OCI-LY7 (cell line): ENCODE measurements around the gene UFD1. TPM values are rescaled to one million over a fixed set of nuclear protein-coding genes. Genes with fewer than 3 reads are reported as not detected.

ENCODE experiments used
- BruUV-seq: library from RNA; stranded (reverse); fragments of 400-500 nt; replicated peaks from 2 replicates; lab custom pipeline; 2021; lab: Mats Ljungman, UMichigan
- CTCF ChIA-PET: fragments of 300-600 bp; sonication (Branson Sonifier 250); formaldehyde crosslinking; loops from one replicate; lab custom pipeline; 2022; ENCODE audit warnings: antibody characterized with exemption; ENCODE audit not compliant: unreplicated experiment; lab: Charles Lee
- POLR2A ChIA-PET: fragments of 300-600 bp; sonication (Branson Sonifier 250); formaldehyde crosslinking; loops from one replicate; lab custom pipeline; 2022; ENCODE audit warnings: antibody characterized with exemption; lab: Charles Lee
- DNase-seq: peaks from one replicate; pipeline ENCODE4 v3.0.0-alpha.2; 2015; ENCODE audit warnings: low spot score
- H2AFZ ChIP-seq: fragments of 200-600 bp; sonication (generic), shearing (Covaris generic); 2 replicates; pipeline ENCODE4 v1.6.1; 2014; ENCODE audit warnings: mild to moderate bottlenecking, antibody characterized with exemption, low read length, moderate library complexity
- H3K27ac ChIP-seq: fragments of 200-600 bp; sonication (generic); 2 replicates; pipeline ENCODE4 v1.5.1; 2014; ENCODE audit warnings: mixed run types, low read depth, mild to moderate bottlenecking, moderate library complexity, low read length, inconsistent platforms; ENCODE audit not compliant: poor library complexity, severe bottlenecking
- H3K36me3 ChIP-seq: fragments of 200-600 bp; sonication (generic); 2 replicates; pipeline ENCODE4 v1.6.1; 2014; ENCODE audit warnings: mild to moderate bottlenecking, antibody characterized with exemption, low read length, moderate library complexity, mixed read lengths; ENCODE audit not compliant: insufficient read depth
- H3K4me1 ChIP-seq: fragments of 200-600 bp; sonication (generic); 2 replicates; pipeline ENCODE4 v1.5.1; 2014; ENCODE audit warnings: mild to moderate bottlenecking, low read length; ENCODE audit not compliant: insufficient read depth, poor library complexity, severe bottlenecking
- H3K4me2 ChIP-seq: fragments of 200-600 bp; sonication (generic); 2 replicates; pipeline ENCODE4 v1.6.1; 2014; ENCODE audit warnings: mild to moderate bottlenecking, low read length
- H3K4me3 ChIP-seq: fragments of 200-600 bp; sonication (generic); 2 replicates; pipeline ENCODE4 v1.5.1; 2014; ENCODE audit warnings: mild to moderate bottlenecking, low read depth, low read length; ENCODE audit not compliant: poor library complexity, severe bottlenecking
- H3K79me2 ChIP-seq: fragments of 200-600 bp; sonication (generic); 2 replicates; pipeline ENCODE4 v1.6.1; 2016; ENCODE audit warnings: low read depth, mild to moderate bottlenecking, low read length, moderate library complexity, mixed read lengths; ENCODE audit not compliant: insufficient read depth
- H3K9me2 ChIP-seq: fragments of 200-600 bp; sonication (generic); 2 replicates; pipeline ENCODE4 v1.6.1; 2016; ENCODE audit warnings: mild to moderate bottlenecking, low read length, mixed read lengths; ENCODE audit not compliant: insufficient read depth
- H3K9me3 ChIP-seq: fragments of 200-600 bp; sonication (generic); 2 replicates; pipeline ENCODE4 v1.6.1; 2014; ENCODE audit warnings: mild to moderate bottlenecking, mixed run types, low read length, mixed read lengths
- H4K20me1 ChIP-seq: fragments of 200-600 bp; sonication (generic); 2 replicates; pipeline ENCODE4 v1.6.1; 2014; ENCODE audit warnings: mild to moderate bottlenecking, antibody characterized with exemption, low read length, moderate library complexity, mixed read lengths; ENCODE audit not compliant: insufficient read depth
- CTCF ChIP-seq: fragments of 200-600 bp; sonication (generic); conservative IDR thresholded peaks from 2 replicates; pipeline ENCODE4 v1.5.1; 2014; ENCODE audit warnings: mild to moderate bottlenecking, antibody characterized with exemption, low read length, moderate library complexity, mixed read lengths
- EZH2phosphoT487 ChIP-seq: fragments of 200-600 bp; sonication (generic); IDR thresholded peaks from 2 replicates; pipeline ENCODE4 v1.6.1; 2018; ENCODE audit warnings: low read depth, borderline replicate concordance, mild to moderate bottlenecking, mixed run types, antibody characterized with exemption, low read length, moderate library complexity, mixed read lengths
- intact Hi-C: fragments of 100-400 bp; cut with micrococcal nuclease; formaldehyde crosslinking; loops from one replicate; pipeline ENCODE4 v1.10.0; 2022; ENCODE audit not compliant: unreplicated experiment
- total RNA-seq, 2 experiments: library from RNA; depleted of rRNA in 1 of 2; stranded (reverse); fragments of >200 nt in 1 of 2; shearing (Covaris generic) in 1 of 2; gene quantifications; 2 replicates each; pipeline ENCODE4 v1.2.3, GENCODE V29; 2014 to 2022

UFD1 gene
- total RNA-seq, 2 experiments from 2014 or later, result 60.1 to 70.8 TPM

DNA sequence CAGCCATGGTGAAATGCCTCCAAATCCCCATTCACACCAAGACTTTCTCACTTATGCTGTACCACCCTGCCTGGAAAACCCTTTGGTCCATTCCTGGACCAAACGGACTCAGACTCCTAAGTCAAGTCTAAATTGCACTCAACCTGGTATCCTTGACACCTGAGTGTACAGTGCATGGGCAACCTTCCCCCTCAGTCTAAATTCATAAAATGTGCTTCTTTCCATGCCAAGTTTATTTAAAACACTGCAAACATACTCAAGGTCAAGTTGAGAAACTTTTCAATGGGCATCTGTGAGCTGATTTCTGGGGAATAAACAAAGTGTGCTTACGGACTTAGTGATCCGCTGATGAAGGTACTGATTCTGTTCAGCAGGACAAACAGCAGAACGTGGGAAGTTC, 73.9 kb downstream of the UFD1 start:
- H3K4me3 ChIP-seq, result no peak overlapping the region
- intact Hi-C loops, result no loop called here
- H4K20me1 ChIP-seq, result no peaks in the 10 kb centered on the region
- POLR2A ChIA-PET, result no interaction called here
- H3K9me2 ChIP-seq, result no peaks in the 10 kb centered on the region
- H2AFZ ChIP-seq, result no peak overlapping the region
- H3K36me3 ChIP-seq, result peaks cover 91% of the 10 kb centered on the region
- H3K9me3 ChIP-seq, result no peaks in the 10 kb centered on the region
- peaks cover 1% of the 10 kb centered on the region; the same call in 1 of the 2 replicates for H3K79me2 ChIP-seq
- peaks cover 8% of the 10 kb centered on the region for H3K4me1 ChIP-seq
- H3K27ac ChIP-seq, result no peak overlapping the region
- CTCF ChIA-PET, result interaction anchor here (0.5 to 1.0 kb wide), 2 partner anchors 10 to 14 kb away, joined by 3 read pairs; no protein-coding TSS in a partner anchor
- TF ChIP-seq CTCF, result no peak
- no peak overlapping the region for H3K4me2 ChIP-seq
- BruUV-seq, result no TSS peak
- DNase-seq, result no peak

GRCh38 chr22:19404676-19405075, 74.3 kb downstream of the UFD1 start:
- Histone ChIP-seq H3K4me2 (no peak overlapping the region), H3K9me2 (no peaks in the 10 kb centered on the region), H2AFZ (no peak overlapping the region), H4K20me1 (no peaks in the 10 kb centered on the region), H3K9me3 (no peaks in the 10 kb centered on the region), H3K4me1 (peaks cover 8% of the 10 kb centered on the region), H3K36me3 (peaks cover 91% of the 10 kb centered on the region), H3K79me2 (no peaks in the 10 kb centered on the region), H3K27ac (no peak overlapping the region), H3K4me3 (no peak overlapping the region)
- no TSS peak for BruUV-seq
- DNase-seq, result no peak
- TF ChIP-seq EZH2phosphoT487, result no peak
- intact Hi-C loops, result no loop called here
- ChIA-PET POLR2A (no interaction called here), CTCF (interaction anchor here (0.5 to 1.0 kb wide), 2 partner anchors 10 to 15 kb away, joined by 3 read pairs; no protein-coding TSS in a partner anchor)

DNA sequence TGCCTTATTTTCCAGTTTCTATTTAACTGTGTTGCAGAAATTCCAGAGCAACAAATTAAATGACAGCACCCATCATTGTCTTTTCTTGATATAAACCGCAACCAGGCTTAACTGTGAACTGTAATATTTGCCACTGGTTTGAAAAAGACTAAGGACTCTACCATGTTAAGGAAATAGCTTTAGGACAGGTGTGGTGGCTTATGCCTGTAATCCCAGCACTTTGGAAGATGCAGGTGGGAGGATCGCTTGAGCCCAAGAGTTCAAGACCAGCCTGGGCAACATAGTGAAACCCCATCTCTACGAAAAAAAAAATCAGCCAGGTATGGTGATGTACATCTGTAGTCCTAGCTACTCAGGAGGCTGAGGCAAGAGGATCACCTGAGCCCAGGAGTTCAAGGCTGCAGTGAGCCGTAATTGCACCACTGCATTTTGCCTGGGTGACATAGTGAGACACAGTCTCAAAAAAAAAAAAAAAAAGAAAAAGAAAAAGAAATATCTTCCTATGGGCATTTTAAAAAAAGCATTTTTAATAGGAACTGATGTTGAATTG, 76.3 kb downstream of the UFD1 start:
- no peak overlapping the region for H3K4me3 ChIP-seq
- no TSS peak for BruUV-seq
- no peaks in the 10 kb centered on the region for H3K9me3 ChIP-seq
- no peaks in the 10 kb centered on the region for H4K20me1 ChIP-seq
- peaks cover 8% of the 10 kb centered on the region for H3K4me1 ChIP-seq
- H3K9me2 ChIP-seq, result no peaks in the 10 kb centered on the region
- TF ChIP-seq CTCF, result no peak
- no peak for TF ChIP-seq EZH2phosphoT487
- H3K27ac ChIP-seq, result no peak overlapping the region
- H3K4me2 ChIP-seq, result no peak overlapping the region
- POLR2A ChIA-PET, result no interaction called here
- peaks cover 89% of the 10 kb centered on the region for H3K36me3 ChIP-seq
- intact Hi-C loops, result no loop called here
- CTCF ChIA-PET, result no interaction called here
- no peaks in the 10 kb centered on the region for H3K79me2 ChIP-seq
- no peak overlapping the region for H2AFZ ChIP-seq
- no peak for DNase-seq
